GM23248 (cell line): ENCODE measurements around the gene ALG14. TPM values are rescaled to one million over a fixed set of nuclear protein-coding genes. Genes with fewer than 3 reads are reported as not detected.
A peak's percentile ranks its signal among the peaks of the same experiment; 100 is the strongest.
"Not testable (repeated sequence)": the region's sequence is repeated elsewhere in the genome, so short reads cannot be mapped to it uniquely, and the experiment has no call there.

Experiments
- DNase-seq: peaks from one replicate; pipeline ENCODE4 v3.0.0-alpha.2; 2015
- H2AFZ ChIP-seq: fragments of 200-600 bp; sonication (generic); 2 replicates; pipeline ENCODE4 v1.6.1; 2016; ENCODE audit warnings: antibody characterized with exemption
- H3F3A ChIP-seq: fragments of 200-600 bp; sonication (generic); 2 replicates; pipeline ENCODE4 v1.6.1; 2016; ENCODE audit warnings: mild to moderate bottlenecking, antibody characterized with exemption, mixed run types; ENCODE audit not compliant: insufficient read depth
- H3K27ac ChIP-seq: fragments of 200-600 bp; sonication (generic); 2 replicates; pipeline ENCODE4 v1.5.1; 2016; ENCODE audit warnings: mild to moderate bottlenecking
- H3K27me3 ChIP-seq: fragments of 200-600 bp; sonication (generic); replicated peaks from 2 replicates; pipeline ENCODE4 v1.6.1; 2016; ENCODE audit warnings: mild to moderate bottlenecking; ENCODE audit not compliant: insufficient read depth
- H3K36me3 ChIP-seq: fragments of 200-600 bp; sonication (generic); 2 replicates; pipeline ENCODE4 v1.6.1; 2016; ENCODE audit warnings: low read depth, mild to moderate bottlenecking
- H3K4me1 ChIP-seq: fragments of 200-600 bp; sonication (generic); 2 replicates; pipeline ENCODE4 v1.6.1; 2016; ENCODE audit warnings: mild to moderate bottlenecking; ENCODE audit not compliant: insufficient read depth
- H3K4me2 ChIP-seq: fragments of 200-600 bp; sonication (generic); one replicate; pipeline ENCODE4 v1.6.1; 2016; ENCODE audit warnings: mild to moderate bottlenecking; ENCODE audit not compliant: unreplicated experiment
- H3K4me3 ChIP-seq: fragments of 200-600 bp; sonication (generic); 2 replicates; pipeline ENCODE4 v1.5.1; 2016; ENCODE audit warnings: mild to moderate bottlenecking
- H3K79me2 ChIP-seq: fragments of 200-600 bp; sonication (generic); 2 replicates; pipeline ENCODE4 v1.6.1; 2016; ENCODE audit warnings: mild to moderate bottlenecking; ENCODE audit not compliant: insufficient read depth
- H3K9ac ChIP-seq: fragments of 200-600 bp; sonication (generic); 2 replicates; pipeline ENCODE4 v1.6.1; 2016; ENCODE audit warnings: mild to moderate bottlenecking
- H3K9me2 ChIP-seq: fragments of 200-600 bp; sonication (generic); 2 replicates; pipeline ENCODE4 v1.6.1; 2016; ENCODE audit warnings: mixed run types, mild to moderate bottlenecking, moderate library complexity; ENCODE audit not compliant: insufficient read depth
- H3K9me3 ChIP-seq: fragments of 200-600 bp; sonication (generic); one replicate; pipeline ENCODE4 v1.6.1; 2017; ENCODE audit warnings: low read depth
- H4K20me1 ChIP-seq: fragments of 200-600 bp; sonication (generic); 2 replicates; pipeline ENCODE4 v1.6.0; 2016; ENCODE audit not compliant: insufficient read depth
- EZH2 ChIP-seq: fragments of 200-600 bp; sonication (generic); IDR thresholded peaks from 2 replicates; pipeline ENCODE4 v1.6.1; 2018; ENCODE audit warnings: antibody characterized with exemption, mild to moderate bottlenecking; ENCODE audit not compliant: insufficient read depth, poor library complexity, severe bottlenecking
- EZH2phosphoT487 ChIP-seq: fragments of 200-600 bp; sonication (generic); IDR thresholded peaks from 2 replicates; pipeline ENCODE4 v1.6.1; 2018; ENCODE audit warnings: antibody characterized with exemption, moderate library complexity, mild to moderate bottlenecking, low read depth; ENCODE audit not compliant: insufficient read depth
- WGBS, 2 experiments: methylation state at CpG; one replicate each; pipeline ENCODE4 v1.1.6; 2015 to 2017; ENCODE audit warnings: low lambda C conversion rate in 2 of 2, low coverage in 1 of 2; ENCODE audit errors: missing lambda C conversion rate in 2 of 2; 5-methylcytosine and 5-hydroxymethylcytosine counted together
- in situ Hi-C: fragments of 300-500 bp; cut with MboI; formaldehyde crosslinking; loops from 2 replicates; pipeline ENCODE4 v1.15.0; 2020
- polyA plus RNA-seq: library from polyadenylated mRNA; unstranded; fragments of >200 nt; fragmentation: Nextera tagmentation; extraction: Ambion mirVana; gene quantifications from 2 replicates; pipeline ENCODE4 v1.2.1, GENCODE V29; 2016
- total RNA-seq: library from RNA; depleted of rRNA; stranded (reverse); fragments of >200 nt; shearing (Covaris generic); gene quantifications from 2 replicates; pipeline ENCODE4 v1.2.3, GENCODE V29; 2014

ALG14 gene
- total and polyA plus RNA-seq, 2 experiments from 2014 or later: 13.0 to 13.5 TPM

GRCh38 chr1:95021805-95022643 is 50.7 kb downstream of the ALG14 start:
- peak overlapping the region; percentile 45 for H2AFZ ChIP-seq
- H3K27me3 ChIP-seq: no peaks in the 10 kb centered on the region
- no peaks in the 10 kb centered on the region for H3K79me2 ChIP-seq
- H3K9me2 ChIP-seq: no peaks in the 10 kb centered on the region
- H3K9me3 ChIP-seq: no peaks in the 10 kb centered on the region
- H3K4me2 ChIP-seq: peak overlapping the region; percentile 51
- DNase-seq: peak; percentile 36
- 50 to 59% methylated on average over 7 of the region's 7 CpGs for WGBS, 2 experiments
- H3K36me3 ChIP-seq: peaks cover 4% of the 10 kb centered on the region; the same call in 1 of the 2 replicates
- in situ Hi-C loops: no loop called here
- peaks cover 25% of the 10 kb centered on the region for H3F3A ChIP-seq
- no peak for TF ChIP-seq EZH2phosphoT487
- no peak for TF ChIP-seq EZH2
- peaks cover 40% of the 10 kb centered on the region for H3K4me1 ChIP-seq
- no peaks in the 10 kb centered on the region for H4K20me1 ChIP-seq
- H3K27ac ChIP-seq: no peak overlapping the region
- H3K9ac ChIP-seq: peak overlapping the region; percentile 24
- H3K4me3 ChIP-seq: peak overlapping the region; percentile 44

GRCh38 chr1:95021119-95021518 is 51.6 kb downstream of the ALG14 start:
- no peaks in the 10 kb centered on the region for H3K9me3 ChIP-seq
- H3K9me2 ChIP-seq: no peaks in the 10 kb centered on the region
- in situ Hi-C loops: no loop called here
- H3K79me2 ChIP-seq: no peaks in the 10 kb centered on the region
- H3K36me3 ChIP-seq: peaks cover 4% of the 10 kb centered on the region; the same call in 1 of the 2 replicates
- WGBS, 2 experiments: 92 to 93% methylated on average over 4 of the region's 4 CpGs
- H2AFZ ChIP-seq: no peak overlapping the region
- H3K27ac ChIP-seq: no peak overlapping the region
- peak overlapping the region; percentile 44; the same call in 1 of the 2 replicates for H3K4me3 ChIP-seq
- H4K20me1 ChIP-seq: no peaks in the 10 kb centered on the region
- TF ChIP-seq EZH2 (no peak), EZH2phosphoT487 (no peak)
- peak overlapping the region; percentile 51 for H3K4me2 ChIP-seq
- DNase-seq: no peak
- H3K4me1 ChIP-seq: peaks cover 40% of the 10 kb centered on the region
- H3K9ac ChIP-seq: no peak overlapping the region
- no peaks in the 10 kb centered on the region for H3K27me3 ChIP-seq
- peaks cover 25% of the 10 kb centered on the region for H3F3A ChIP-seq

GRCh38 chr1:95019466-95019865 is 53.3 kb downstream of the ALG14 start:
- H4K20me1 ChIP-seq, H2AFZ ChIP-seq, H3K79me2 ChIP-seq, H3K9me2 ChIP-seq, H3K27me3 ChIP-seq, in situ Hi-C loops, H3K36me3 ChIP-seq, H3K4me2 ChIP-seq, H3K4me3 ChIP-seq, H3K9me3 ChIP-seq, DNase-seq, H3K27ac ChIP-seq, H3K9ac ChIP-seq: not testable (repeated sequence)
- WGBS, 2 experiments: 87 to 90% methylated on average over 6 of the region's 6 CpGs
- H3F3A ChIP-seq: peaks cover 25% of the 10 kb centered on the region
- peaks cover 40% of the 10 kb centered on the region for H3K4me1 ChIP-seq

- Histone ChIP-seq H3K79me2 (no peaks in the 10 kb centered on the region), H3K36me3 (no peaks in the 10 kb centered on the region), H2AFZ (no peak overlapping the region), H3K9me3 (no peaks in the 10 kb centered on the region), H3F3A (peaks cover 24% of the 10 kb centered on the region), H3K27ac (no peak overlapping the region), H3K9me2 (no peaks in the 10 kb centered on the region), H3K4me1 (peaks cover 40% of the 10 kb centered on the region), H3K9ac (no peak overlapping the region), H4K20me1 (no peaks in the 10 kb centered on the region), H3K4me2 (no peak overlapping the region), H3K4me3 (no peak overlapping the region), H3K27me3 (no peaks in the 10 kb centered on the region)
- 88 to 92% methylated on average over 1 of the region's 1 CpG for WGBS, 2 experiments
- TF ChIP-seq EZH2: no peak
- no peak for TF ChIP-seq EZH2phosphoT487
- in situ Hi-C loops: no loop called here
- peak; percentile 58 for DNase-seq
Observed at GRCh38 chr1:95018602-95019369, 54.0 kb downstream of the ALG14 start.
